ENCODE data around the gene OMP. TPM values are rescaled to one million over a fixed set of nuclear protein-coding genes. Genes with fewer than 3 reads are reported as not detected.
"Not testable (repeated sequence)": the region's sequence is repeated elsewhere in the genome, so short reads cannot be mapped to it uniquely, and the experiment has no call there.

Gene OMP
- total RNA-seq, 1 donor from 2014 or later = not detected

DNA sequence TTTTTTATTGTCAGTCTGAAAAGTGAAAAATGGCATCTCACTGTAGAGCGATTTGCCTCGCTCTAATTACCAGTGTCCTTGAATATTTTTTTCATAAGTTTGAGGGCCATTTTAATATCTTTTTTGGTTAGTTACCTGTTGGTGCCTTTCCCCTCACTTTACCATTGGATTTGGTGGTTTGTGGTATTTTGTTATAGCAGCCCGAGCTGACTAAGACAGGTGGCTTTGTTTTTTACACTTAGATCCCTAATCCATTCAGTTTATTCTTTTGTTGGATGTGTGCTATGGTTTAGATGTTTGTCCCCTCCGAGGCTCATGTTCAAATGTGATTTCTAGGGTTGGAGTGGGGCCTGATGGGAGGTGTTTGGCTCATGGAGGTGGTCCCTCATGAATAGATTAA is 42.4 kb upstream of the OMP start:
- Mint-ChIP-seq H3K36me3 (ENCODE audit: unreplicated experiment) (no peaks in the 10 kb centered on the region), H3K9me3 (ENCODE audit: unreplicated experiment) (no peaks in the 10 kb centered on the region), H3K4me1 (ENCODE audit: unreplicated experiment) (no peaks in the 10 kb centered on the region), H3K27me3 (ENCODE audit: unreplicated experiment) (peaks cover 20% of the 10 kb centered on the region), H3K27ac (ENCODE audit: unreplicated experiment) (no peak overlapping the region), H3K4me3 (ENCODE audit: unreplicated experiment) (no peak overlapping the region)
- TF ChIP-seq, protein P1, sequence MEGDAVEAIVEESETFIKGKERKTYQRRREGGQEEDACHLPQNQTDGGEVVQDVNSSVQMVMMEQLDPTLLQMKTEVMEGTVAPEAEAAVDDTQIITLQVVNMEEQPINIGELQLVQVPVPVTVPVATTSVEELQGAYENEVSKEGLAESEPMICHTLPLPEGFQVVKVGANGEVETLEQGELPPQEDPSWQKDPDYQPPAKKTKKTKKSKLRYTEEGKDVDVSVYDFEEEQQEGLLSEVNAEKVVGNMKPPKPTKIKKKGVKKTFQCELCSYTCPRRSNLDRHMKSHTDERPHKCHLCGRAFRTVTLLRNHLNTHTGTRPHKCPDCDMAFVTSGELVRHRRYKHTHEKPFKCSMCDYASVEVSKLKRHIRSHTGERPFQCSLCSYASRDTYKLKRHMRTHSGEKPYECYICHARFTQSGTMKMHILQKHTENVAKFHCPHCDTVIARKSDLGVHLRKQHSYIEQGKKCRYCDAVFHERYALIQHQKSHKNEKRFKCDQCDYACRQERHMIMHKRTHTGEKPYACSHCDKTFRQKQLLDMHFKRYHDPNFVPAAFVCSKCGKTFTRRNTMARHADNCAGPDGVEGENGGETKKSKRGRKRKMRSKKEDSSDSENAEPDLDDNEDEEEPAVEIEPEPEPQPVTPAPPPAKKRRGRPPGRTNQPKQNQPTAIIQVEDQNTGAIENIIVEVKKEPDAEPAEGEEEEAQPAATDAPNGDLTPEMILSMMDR (IDR thresholded peaks at IDR 0.05) = no peak
- no peak for DNase-seq (ENCODE audit: extremely low spot score, unreplicated experiment)

- H3K9me3 Mint-ChIP-seq (ENCODE audit: unreplicated experiment); H3K4me3 Mint-ChIP-seq (ENCODE audit: unreplicated experiment); H3K36me3 Mint-ChIP-seq (ENCODE audit: unreplicated experiment); H3K4me1 Mint-ChIP-seq (ENCODE audit: unreplicated experiment); DNase-seq (ENCODE audit: extremely low spot score, unreplicated experiment); H3K27ac Mint-ChIP-seq (ENCODE audit: unreplicated experiment): not testable (repeated sequence)
- peaks cover 20% of the 10 kb centered on the region for H3K27me3 Mint-ChIP-seq (ENCODE audit: unreplicated experiment)
Observed at GRCh38 chr11:77061258-77061657, 41.4 kb upstream of the OMP start.

DNA sequence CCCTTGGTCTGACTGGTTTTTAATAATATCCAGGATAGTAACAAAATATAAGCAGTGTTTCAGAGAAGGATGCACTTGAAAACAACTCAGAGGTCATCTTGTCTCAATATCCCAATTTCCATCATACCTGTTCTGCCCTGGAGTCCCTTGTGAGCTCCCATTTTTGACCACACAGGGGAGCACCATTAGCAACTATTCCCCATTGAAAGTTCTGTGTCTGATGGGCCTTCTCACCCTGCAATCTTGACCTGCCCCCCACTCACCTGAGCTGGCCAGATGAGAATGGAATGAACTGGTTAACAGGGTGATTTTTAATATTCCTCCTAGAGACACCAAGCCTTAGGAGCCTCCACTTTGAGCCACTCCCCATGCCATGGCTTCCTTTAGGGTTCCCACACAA is 39.7 kb upstream of the OMP start:
- no peak for DNase-seq (ENCODE audit: extremely low spot score, unreplicated experiment)
- Mint-ChIP-seq H3K27ac (ENCODE audit: unreplicated experiment) (no peak overlapping the region), H3K36me3 (ENCODE audit: unreplicated experiment) (no peaks in the 10 kb centered on the region), H3K9me3 (ENCODE audit: unreplicated experiment) (no peaks in the 10 kb centered on the region), H3K4me3 (ENCODE audit: unreplicated experiment) (no peak overlapping the region), H3K27me3 (ENCODE audit: unreplicated experiment) (peaks cover 20% of the 10 kb centered on the region), H3K4me1 (ENCODE audit: unreplicated experiment) (peaks cover 12% of the 10 kb centered on the region)
- TF ChIP-seq, protein P1 (IDR thresholded peaks at IDR 0.05) = no peak

DNA sequence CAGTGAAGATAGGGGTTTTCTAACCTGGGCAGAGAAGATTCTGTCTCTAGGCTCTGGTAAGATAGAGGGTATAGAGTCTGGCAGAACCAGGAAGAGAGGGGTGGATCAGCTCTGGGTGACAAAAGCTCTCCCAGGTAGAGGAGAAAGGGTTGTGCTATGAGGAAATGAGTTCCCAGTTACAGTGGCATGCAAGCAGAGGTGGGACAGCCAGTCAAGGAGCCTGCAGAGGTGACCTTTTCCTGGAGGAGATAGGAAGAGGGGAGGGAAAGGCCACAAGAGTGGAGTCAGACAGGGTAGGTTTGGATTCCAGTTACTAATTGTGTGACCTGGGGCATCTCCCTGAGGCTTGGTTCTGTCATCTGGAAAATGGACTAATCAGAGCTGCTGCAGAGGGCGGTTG is 39.2 kb upstream of the OMP start:
- Mint-ChIP-seq H3K4me1 (ENCODE audit: unreplicated experiment) (peaks cover 14% of the 10 kb centered on the region), H3K9me3 (ENCODE audit: unreplicated experiment) (no peaks in the 10 kb centered on the region), H3K27ac (ENCODE audit: unreplicated experiment) (no peak overlapping the region), H3K36me3 (ENCODE audit: unreplicated experiment) (no peaks in the 10 kb centered on the region), H3K27me3 (ENCODE audit: unreplicated experiment) (peaks cover 20% of the 10 kb centered on the region), H3K4me3 (ENCODE audit: unreplicated experiment) (no peak overlapping the region)
- TF ChIP-seq, protein P1 (IDR thresholded peaks at IDR 0.05) = no peak
- no peak for DNase-seq (ENCODE audit: extremely low spot score, unreplicated experiment)

- Mint-ChIP-seq H3K4me3 (ENCODE audit: unreplicated experiment) (no peak overlapping the region), H3K9me3 (ENCODE audit: unreplicated experiment) (no peaks in the 10 kb centered on the region), H3K36me3 (ENCODE audit: unreplicated experiment) (no peaks in the 10 kb centered on the region), H3K27ac (ENCODE audit: unreplicated experiment) (no peak overlapping the region), H3K4me1 (ENCODE audit: unreplicated experiment) (peaks cover 16% of the 10 kb centered on the region), H3K27me3 (ENCODE audit: unreplicated experiment) (peaks cover 19% of the 10 kb centered on the region)
- TF ChIP-seq, protein P1 (IDR thresholded peaks at IDR 0.05) = no peak
- DNase-seq (ENCODE audit: extremely low spot score, unreplicated experiment) = no peak
Observed at GRCh38 chr11:77063861-77064260, 38.8 kb upstream of the OMP start.

- no peak for DNase-seq (ENCODE audit: extremely low spot score, unreplicated experiment)
- no peak overlapping the region for H3K27ac Mint-ChIP-seq (ENCODE audit: unreplicated experiment)
- H3K4me3 Mint-ChIP-seq (ENCODE audit: unreplicated experiment) = no peak overlapping the region
- TF ChIP-seq, protein P1 (IDR thresholded peaks at IDR 0.05) = no peak
- H3K36me3 Mint-ChIP-seq (ENCODE audit: unreplicated experiment) = no peaks in the 10 kb centered on the region
- H3K27me3 Mint-ChIP-seq (ENCODE audit: unreplicated experiment) = peaks cover 14% of the 10 kb centered on the region
- no peaks in the 10 kb centered on the region for H3K9me3 Mint-ChIP-seq (ENCODE audit: unreplicated experiment)
- H3K4me1 Mint-ChIP-seq (ENCODE audit: unreplicated experiment) = peaks cover 18% of the 10 kb centered on the region
Observed at GRCh38 chr11:77064648-77065217, 37.9 kb upstream of the OMP start.
